ENCODE results near the gene TMEM106A. TPM values are rescaled to one million over a fixed set of nuclear protein-coding genes. Genes with fewer than 3 reads are reported as not detected.
"Not testable (repeated sequence)": the region's sequence is repeated elsewhere in the genome, so short reads cannot be mapped to it uniquely, and the experiment has no call there.

The TMEM106A gene
- total RNA-seq, 2 donors from 2014 or later = 4.8 to 10.2 TPM

- no peak for DNase-seq
- intact Hi-C loops (cut with DNase I) = loop anchor here (10.0 kb wide), 1 partner anchor 132 kb away; no protein-coding TSS in a partner anchor
Observed at GRCh38 chr17:43193251-43193650, 18.4 kb upstream of the TMEM106A start.

GRCh38 chr17:43199633-43200032, 12.0 kb upstream of the TMEM106A start:
- no peaks in the 10 kb centered on the region for H3K4me1 ChIP-seq

More at GRCh38 chr17:43193251-43193650, 18.4 kb upstream of the TMEM106A start:
- Histone ChIP-seq H3K4me3 (no peak overlapping the region), H3K27me3 (no peaks in the 10 kb centered on the region), H3K27ac (no peak overlapping the region), H3K4me1 (no peaks in the 10 kb centered on the region), H3K9ac (ENCODE audit: low read depth in 2 of 2, low read length in 2 of 2) (no peak overlapping the region), H3K36me3 (peaks cover 62% of the 10 kb centered on the region), H3K9me3 (no peaks in the 10 kb centered on the region)
- TF ChIP-seq CTCF (IDR thresholded peaks at IDR 0.05) = no peak

GRCh38 chr17:43200127-43200526, 11.5 kb upstream of the TMEM106A start:
- Histone ChIP-seq H3K9ac (ENCODE audit: low read depth in 2 of 2, low read length in 2 of 2) (no peak overlapping the region), H3K27ac (no peak overlapping the region), H3K9me3 (no peaks in the 10 kb centered on the region), H3K4me3 (no peak overlapping the region), H3K4me1 (no peaks in the 10 kb centered on the region), H3K27me3 (no peaks in the 10 kb centered on the region), H3K36me3 (peaks cover 34% of the 10 kb centered on the region)
- DNase-seq = no peak
- no peak for TF ChIP-seq CTCF (IDR thresholded peaks at IDR 0.05)
- intact Hi-C loops (cut with DNase I) = no loop called here

More at GRCh38 chr17:43199633-43200032, 12.0 kb upstream of the TMEM106A start:
- H3K36me3 ChIP-seq = peaks cover 39% of the 10 kb centered on the region
- DNase-seq = no peak
- no peaks in the 10 kb centered on the region for H3K9me3 ChIP-seq
- H3K4me3 ChIP-seq = no peak overlapping the region
- H3K27me3 ChIP-seq = no peaks in the 10 kb centered on the region
- no peak overlapping the region for H3K9ac ChIP-seq (ENCODE audit: low read depth in 2 of 2, low read length in 2 of 2)
- intact Hi-C loops (cut with DNase I) = loop anchor here (10.0 kb wide), 1 partner anchor 125 kb away; no protein-coding TSS in a partner anchor
- no peak for TF ChIP-seq CTCF (IDR thresholded peaks at IDR 0.05)
- H3K27ac ChIP-seq = no peak overlapping the region

- H3K36me3 ChIP-seq = peaks cover 17% of the 10 kb centered on the region
- H3K9ac ChIP-seq (ENCODE audit: low read depth in 2 of 2, low read length in 2 of 2); H3K4me3 ChIP-seq; H3K27ac ChIP-seq; H3K9me3 ChIP-seq; H3K27me3 ChIP-seq; DNase-seq; intact Hi-C loops (cut with DNase I); H3K4me1 ChIP-seq: not testable (repeated sequence)
Observed at GRCh38 chr17:43203013-43203412, 8.7 kb upstream of the TMEM106A start.

GRCh38 chr17:43210576-43210975, 1.1 kb upstream of the TMEM106A start:
- DNase-seq = no peak
- TF ChIP-seq CTCF (IDR thresholded peaks at IDR 0.05) = no peak
- Histone ChIP-seq H3K36me3 (no peaks in the 10 kb centered on the region), H3K4me3 (no peak overlapping the region), H3K4me1 (peaks cover 11% of the 10 kb centered on the region), H3K27ac (peak overlapping the region; percentile 93), H3K27me3 (no peaks in the 10 kb centered on the region), H3K9me3 (no peaks in the 10 kb centered on the region), H3K9ac (ENCODE audit: low read depth in 2 of 2, low read length in 2 of 2) (peak overlapping the region in 1 of 2 donors; percentile 67)
- intact Hi-C loops (cut with DNase I) = no loop called here

GRCh38 chr17:43211123-43211479, 574 bp upstream of the TMEM106A start:
- intact Hi-C loops (cut with DNase I) = no loop called here
- H3K27me3 ChIP-seq = no peaks in the 10 kb centered on the region
- no peak for TF ChIP-seq CTCF (IDR thresholded peaks at IDR 0.05)
- peaks cover 11% of the 10 kb centered on the region for H3K4me1 ChIP-seq
- H3K36me3 ChIP-seq = no peaks in the 10 kb centered on the region
- peak overlapping the region; percentile 61 for H3K4me3 ChIP-seq
- H3K9me3 ChIP-seq = no peaks in the 10 kb centered on the region
- H3K27ac ChIP-seq = peak overlapping the region; percentile 93
- peak overlapping the region; percentile 12 to 67 for H3K9ac ChIP-seq (ENCODE audit: low read depth in 2 of 2, low read length in 2 of 2)
- no peak for DNase-seq

All from colonic mucosa (tissue), 4 donors.